GM21825 (cell line): ENCODE data around the gene KIAA2012.

ENCODE experiments used
- ATAC-seq: cut with Tn5 transposase; IDR thresholded peaks from one replicate; pipeline ENCODE4 v1.9.1; 2021; ENCODE audit warnings: mild to moderate bottlenecking, moderate library complexity; ENCODE audit not compliant: unreplicated experiment

The KIAA2012 gene

GRCh38 chr2:202042444-202042843 lies 30.6 kb upstream of the KIAA2012 start:
- ATAC-seq: no peak

DNA sequence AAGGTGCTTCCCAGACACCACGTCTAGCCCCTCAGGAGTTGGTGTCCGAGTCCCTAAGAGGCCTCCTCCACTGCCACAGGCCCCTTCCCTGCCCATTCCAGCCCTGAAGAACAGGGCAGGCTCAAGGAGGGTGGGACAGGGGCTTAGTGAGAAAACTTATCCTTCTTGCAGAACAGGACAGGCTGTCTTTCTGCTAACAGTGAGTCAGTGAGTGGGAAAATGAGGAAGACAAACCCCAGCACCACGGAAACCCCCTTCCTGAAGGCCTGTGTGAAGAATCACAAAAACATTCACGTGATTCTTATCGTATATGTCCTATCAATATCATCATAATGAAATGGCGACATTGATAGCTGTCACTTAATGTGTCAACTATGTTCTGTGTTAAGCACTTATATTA lies 29.6 kb upstream of the KIAA2012 start:
- no peak for ATAC-seq

DNA sequence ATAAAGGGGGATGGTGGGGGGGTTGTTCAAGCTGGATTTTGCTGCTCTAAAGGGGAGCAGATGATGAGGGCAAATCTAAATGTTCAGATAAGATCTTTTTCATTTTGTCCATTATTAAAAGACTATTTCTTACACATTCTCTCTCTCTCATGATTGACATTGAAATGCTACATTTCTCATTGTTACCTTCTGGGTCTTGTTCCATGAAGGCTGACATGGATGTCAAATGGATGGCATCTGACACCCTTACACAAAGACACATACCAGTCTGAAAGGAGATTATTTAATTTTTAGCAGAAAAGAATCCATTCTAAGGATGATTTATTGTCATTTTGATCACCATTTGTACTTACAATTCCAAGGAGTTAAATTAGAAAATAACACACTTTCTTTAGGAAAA lies 28.3 kb upstream of the KIAA2012 start:
- ATAC-seq: no peak

DNA sequence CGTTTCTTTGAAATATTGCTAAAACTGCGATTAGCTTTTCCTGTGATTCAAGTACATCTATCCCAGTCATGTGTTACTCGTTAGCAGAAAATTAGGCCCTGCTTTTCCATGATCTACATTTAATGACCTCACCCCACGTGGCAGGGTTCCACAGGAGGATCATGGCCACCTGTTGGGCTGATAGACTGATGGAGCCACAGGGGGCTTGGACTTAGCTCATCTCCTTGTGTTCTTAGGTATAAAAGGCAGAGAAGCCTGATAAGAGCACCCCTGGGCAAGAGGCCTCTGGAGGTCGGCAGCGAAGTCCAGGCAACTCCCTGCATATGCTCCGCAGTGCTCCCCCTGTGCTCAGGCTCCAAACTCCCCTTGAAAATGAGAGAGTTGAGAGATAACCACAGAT lies 26.5 kb upstream of the KIAA2012 start:
- ATAC-seq: no peak

DNA sequence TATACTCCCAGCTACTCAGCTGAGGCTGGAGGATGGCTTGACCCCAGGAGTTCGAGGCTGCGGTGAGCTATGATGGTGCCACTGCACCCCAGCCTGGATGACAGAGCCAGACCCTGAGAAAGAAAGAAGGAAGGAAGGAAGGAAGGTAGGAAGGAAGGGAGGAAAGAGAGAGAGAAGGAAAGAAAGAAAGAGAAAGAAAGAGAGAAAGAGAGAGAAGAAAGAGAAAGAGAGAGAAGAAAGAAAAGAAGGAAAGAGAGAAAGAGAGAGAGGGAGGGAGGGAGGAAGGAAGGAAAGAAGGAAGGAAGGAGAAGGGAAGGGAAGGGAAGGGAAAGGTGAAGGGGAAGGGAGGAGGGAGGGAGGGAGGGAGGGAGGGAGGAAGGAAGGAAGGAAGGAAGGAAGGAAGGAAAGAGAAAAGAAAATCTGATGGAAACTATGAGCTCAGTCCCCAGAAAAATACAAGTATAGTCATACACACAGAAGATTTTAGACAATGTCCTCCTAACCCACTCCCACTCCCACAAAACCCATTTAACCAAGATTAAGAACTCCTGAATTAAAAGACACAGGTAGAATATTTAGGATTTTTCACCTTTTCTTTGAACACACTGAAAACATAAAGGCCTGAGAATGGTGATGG lies 23.8 kb upstream of the KIAA2012 start:
- ATAC-seq: no peak

DNA sequence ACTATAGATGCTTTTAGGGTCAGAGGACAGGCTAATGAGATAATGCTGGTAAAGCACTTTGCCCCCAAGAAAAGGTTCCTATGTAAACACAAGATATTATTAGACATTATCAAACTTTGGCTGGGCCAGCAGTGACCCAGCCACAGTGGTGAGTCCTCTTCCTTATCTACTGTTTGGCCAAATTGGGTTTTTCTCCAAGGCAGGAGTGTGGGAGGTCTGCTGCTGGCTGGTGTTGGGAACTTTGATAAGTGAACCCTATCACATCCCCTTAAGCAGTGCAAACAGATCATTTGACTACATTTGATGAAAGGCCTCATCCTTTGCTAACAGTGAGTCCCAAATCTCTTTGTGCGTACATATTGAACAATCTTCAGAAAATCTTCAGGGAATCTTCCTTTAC lies 23.2 kb upstream of the KIAA2012 start:
- no peak for ATAC-seq

GRCh38 chr2:202050652-202051051 lies 22.4 kb upstream of the KIAA2012 start:
- ATAC-seq: no peak

GRCh38 chr2:202051499-202052161 lies 21.4 kb upstream of the KIAA2012 start:
- ATAC-seq: no peak

- ATAC-seq: no peak
Measured at GRCh38 chr2:202052235-202052634, 20.8 kb upstream of the KIAA2012 start.

GRCh38 chr2:202054679-202055078 lies 18.4 kb upstream of the KIAA2012 start:
- ATAC-seq: no peak

GRCh38 chr2:202056611-202057010 lies 16.4 kb upstream of the KIAA2012 start:
- no peak for ATAC-seq

- ATAC-seq: no peak
Measured at GRCh38 chr2:202060218-202060617, 12.8 kb upstream of the KIAA2012 start.

- no peak for ATAC-seq
Measured at GRCh38 chr2:202061695-202062094, 11.4 kb upstream of the KIAA2012 start.

DNA sequence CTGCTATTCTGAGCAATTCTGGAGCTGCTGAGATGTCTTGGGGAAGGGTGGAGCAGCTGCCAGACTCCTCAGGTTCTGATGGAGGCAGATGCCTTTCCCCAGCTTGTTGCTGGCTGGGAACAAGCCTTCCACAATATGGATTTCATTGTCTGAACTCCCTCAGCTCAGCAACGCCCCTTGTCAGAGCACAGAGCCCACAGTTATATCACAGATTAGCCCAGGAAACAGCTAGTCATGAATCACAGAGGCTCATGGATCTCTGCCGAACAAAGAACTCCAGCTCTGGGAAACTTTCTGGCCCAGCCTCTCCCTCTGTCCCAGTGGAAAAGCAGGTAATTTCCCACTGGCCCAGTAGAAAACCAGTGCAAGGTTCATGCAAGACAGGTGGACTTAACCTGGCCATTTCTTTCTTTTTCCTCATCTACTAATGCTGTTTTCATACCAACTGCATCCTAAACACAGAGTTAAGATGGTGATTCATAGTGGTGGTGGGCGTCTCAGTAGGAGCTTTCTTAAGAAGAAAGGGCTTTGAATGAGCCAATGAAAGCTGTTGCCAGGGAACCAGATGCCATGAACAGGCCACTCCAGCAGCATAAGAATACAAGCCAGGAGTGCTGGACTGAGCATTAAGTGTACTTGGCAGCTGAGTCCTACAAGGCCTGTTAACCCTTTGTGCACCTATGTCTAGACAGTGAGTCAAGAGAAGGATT lies 8.7 kb upstream of the KIAA2012 start:
- no peak for ATAC-seq

GRCh38 chr2:202064881-202065230 lies 8.2 kb upstream of the KIAA2012 start:
- no peak for ATAC-seq

DNA sequence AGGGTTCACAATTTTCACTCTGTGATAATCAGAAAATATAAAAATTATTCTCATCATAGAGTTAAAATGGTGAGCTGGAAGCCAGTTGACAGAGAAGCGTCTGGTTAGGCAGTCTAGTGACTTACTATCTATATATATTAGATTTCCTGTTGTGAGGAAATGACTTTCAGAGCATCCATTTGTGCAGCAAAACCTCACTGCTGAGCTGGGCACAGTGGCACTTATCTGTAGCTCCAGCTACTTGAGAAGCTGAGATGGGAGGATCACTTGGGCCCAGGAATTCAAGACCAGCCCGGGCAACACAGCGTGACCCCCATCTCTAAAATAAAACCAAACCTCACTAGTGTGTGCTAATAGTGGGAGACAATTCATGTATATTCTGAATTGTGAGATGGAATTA lies 7.2 kb upstream of the KIAA2012 start:
- no peak for ATAC-seq

GRCh38 chr2:202066875-202067274 lies 6.2 kb upstream of the KIAA2012 start:
- no peak for ATAC-seq

GRCh38 chr2:202067589-202067988 lies 5.5 kb upstream of the KIAA2012 start:
- ATAC-seq: no peak

DNA sequence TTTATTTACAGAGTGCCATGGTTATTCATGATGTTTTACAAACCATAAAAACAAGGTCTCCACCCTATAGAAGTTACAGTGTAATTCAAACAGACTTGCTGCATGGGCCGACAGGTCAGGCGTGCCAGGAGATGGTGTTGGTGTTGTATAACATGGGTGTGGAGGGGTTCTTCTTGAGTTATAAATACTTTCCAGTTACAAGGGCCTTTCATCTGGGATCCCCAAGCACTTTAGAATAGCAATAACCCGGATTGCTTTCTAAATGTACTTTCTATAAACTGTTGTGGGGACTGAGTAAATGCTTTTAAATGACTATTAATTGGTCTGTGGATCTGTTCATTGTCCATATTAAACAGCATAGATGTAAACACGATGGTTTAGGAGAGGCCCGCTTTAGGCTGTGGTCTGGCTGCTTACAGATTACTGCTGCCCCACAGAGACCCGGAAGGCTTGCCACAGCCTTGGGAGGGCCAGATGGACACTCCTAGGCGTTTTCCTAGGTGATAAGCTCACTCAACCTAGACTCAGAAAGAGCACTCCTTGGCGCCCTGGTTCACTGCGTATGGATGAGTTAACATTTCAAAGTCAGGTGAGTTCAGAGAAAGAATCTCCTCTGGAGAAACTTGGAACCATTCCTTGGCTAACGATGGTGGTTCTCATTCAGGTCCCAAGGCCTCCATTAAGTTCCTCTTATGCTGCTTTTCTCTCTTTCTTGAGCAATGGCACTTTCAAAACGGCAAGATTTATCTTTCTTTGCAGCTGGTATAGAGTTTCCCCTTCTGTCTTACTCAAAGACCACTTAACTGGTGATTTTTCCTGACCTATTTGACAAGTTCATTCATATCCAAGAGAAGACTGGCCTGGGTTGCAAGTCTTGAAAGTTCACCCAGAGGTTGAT lies 3.6 kb upstream of the KIAA2012 start:
- ATAC-seq: no peak

DNA sequence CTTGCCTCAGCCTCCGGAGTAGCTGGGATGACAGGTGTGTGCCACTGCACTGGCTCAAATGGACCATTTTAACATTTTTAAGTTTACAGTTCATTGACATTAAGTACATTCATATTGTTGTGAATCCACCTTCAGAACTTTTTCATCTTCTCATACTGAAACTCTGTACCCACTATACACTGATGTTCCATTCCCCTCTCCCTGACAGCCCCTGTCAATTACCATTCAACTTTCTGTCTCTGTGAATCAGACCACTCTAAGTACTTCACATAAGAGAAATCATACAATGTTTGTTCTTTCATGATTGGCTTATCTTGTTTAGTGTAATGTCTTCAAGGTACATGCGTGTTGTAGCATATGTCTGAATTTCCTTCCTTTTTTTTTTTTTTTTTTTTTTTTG lies 1.9 kb upstream of the KIAA2012 start:
- ATAC-seq: no peak

DNA sequence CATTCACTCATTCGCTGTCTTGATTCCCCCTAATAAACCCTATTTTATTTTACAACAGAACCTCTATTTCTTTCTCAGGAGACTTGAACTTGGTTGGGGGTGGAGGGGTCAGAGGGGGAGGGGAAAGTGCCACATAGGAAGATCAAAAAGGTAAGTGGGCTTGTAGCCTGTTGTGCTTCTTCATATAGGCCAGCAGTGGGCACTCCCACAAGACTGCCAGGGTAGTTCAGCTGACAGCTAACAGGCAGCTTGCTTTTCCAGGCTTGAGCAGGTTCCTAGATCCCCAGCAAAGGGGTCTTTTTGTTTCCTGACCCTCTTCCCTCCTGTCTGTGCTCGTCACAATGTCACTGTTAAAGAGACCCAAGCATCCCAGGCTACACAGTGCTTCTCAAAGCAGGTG lies 829 bp upstream of the KIAA2012 start:
- no peak for ATAC-seq
